Astrocyte (in vitro differentiated cells and primary cell): ENCODE measurements around the gene TOP1.

Experiments used
- EZH2 ChIP-seq: IDR thresholded peaks from 2 replicates; pipeline ENCODE4 v1.6.1; 2012; ENCODE audit warnings: mild to moderate bottlenecking, low read length, inconsistent platforms; ENCODE audit not compliant: insufficient read depth
- TF ChIP-seq, protein P1 (sequence below): IDR thresholded peaks from 2 replicates; pipeline ENCODE4 v1.5.1; 2011; ENCODE audit warnings: low read depth, mild to moderate bottlenecking, inconsistent platforms, low read length, moderate library complexity; ENCODE audit not compliant: insufficient read depth

DNA sequence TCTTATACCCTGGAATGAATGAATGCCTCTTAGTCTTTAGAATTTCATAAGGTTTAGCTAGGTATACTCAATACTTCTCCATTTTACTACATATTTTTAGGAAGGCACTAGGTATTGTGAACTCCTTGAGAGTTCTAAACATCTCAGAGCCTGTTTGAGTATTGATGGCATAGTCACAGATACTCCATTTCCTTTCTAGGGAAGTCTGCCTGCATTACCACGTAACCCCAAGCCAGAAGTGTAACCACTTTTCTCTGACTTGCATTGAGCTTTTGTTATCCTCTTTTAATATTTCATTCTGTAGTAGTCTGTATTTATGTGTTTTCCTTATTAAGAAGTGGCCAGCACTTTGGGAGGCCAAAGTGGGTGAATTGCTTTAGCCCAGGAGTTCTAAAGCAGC, 12.2 kb downstream of the TOP1 start:
- TF ChIP-seq, protein P1, sequence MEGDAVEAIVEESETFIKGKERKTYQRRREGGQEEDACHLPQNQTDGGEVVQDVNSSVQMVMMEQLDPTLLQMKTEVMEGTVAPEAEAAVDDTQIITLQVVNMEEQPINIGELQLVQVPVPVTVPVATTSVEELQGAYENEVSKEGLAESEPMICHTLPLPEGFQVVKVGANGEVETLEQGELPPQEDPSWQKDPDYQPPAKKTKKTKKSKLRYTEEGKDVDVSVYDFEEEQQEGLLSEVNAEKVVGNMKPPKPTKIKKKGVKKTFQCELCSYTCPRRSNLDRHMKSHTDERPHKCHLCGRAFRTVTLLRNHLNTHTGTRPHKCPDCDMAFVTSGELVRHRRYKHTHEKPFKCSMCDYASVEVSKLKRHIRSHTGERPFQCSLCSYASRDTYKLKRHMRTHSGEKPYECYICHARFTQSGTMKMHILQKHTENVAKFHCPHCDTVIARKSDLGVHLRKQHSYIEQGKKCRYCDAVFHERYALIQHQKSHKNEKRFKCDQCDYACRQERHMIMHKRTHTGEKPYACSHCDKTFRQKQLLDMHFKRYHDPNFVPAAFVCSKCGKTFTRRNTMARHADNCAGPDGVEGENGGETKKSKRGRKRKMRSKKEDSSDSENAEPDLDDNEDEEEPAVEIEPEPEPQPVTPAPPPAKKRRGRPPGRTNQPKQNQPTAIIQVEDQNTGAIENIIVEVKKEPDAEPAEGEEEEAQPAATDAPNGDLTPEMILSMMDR = no peak
- no peak for TF ChIP-seq EZH2
